Esophagus squamous epithelium (tissue), 5 donors: ENCODE data around the gene CREB3. TPM values are rescaled to one million over a fixed set of nuclear protein-coding genes. Genes with fewer than 3 reads are reported as not detected.

Experiments
- DNase-seq: peaks from one replicate; lab custom pipeline; 2025; lab: John Stamatoyannopoulos, UW
- H3K27ac ChIP-seq, 4 donors: fragments of 200-600 bp; sonication (generic); one replicate each; pipeline ENCODE4 v1.5.1; 2016 to 2019; ENCODE audit warnings: mild to moderate bottlenecking in 1 of 4
- H3K27me3 ChIP-seq, 4 donors: fragments of 200-600 bp; sonication (generic); 1 replicate in 3 of 4; 2 replicates in 1 of 4; pipeline versions ENCODE4 v1.5.1 to v1.6.0; 2017 to 2021; ENCODE audit warnings: antibody characterized with exemption in 1 of 4
- H3K36me3 ChIP-seq, 3 donors: fragments of 200-600 bp; sonication (generic); one replicate each; pipeline ENCODE4 v1.5.1; 2016 to 2019
- H3K4me1 ChIP-seq, 3 donors: fragments of 200-600 bp; sonication (generic); one replicate each; pipeline ENCODE4 v1.5.1; 2017 to 2019
- H3K4me3 ChIP-seq, 4 donors: fragments of 200-600 bp; sonication (generic); 1 replicate in 3 of 4; 2 replicates in 1 of 4; pipeline ENCODE4 v1.5.1; 2016 to 2019; ENCODE audit warnings: mild to moderate bottlenecking in 2 of 4, moderate library complexity in 1 of 4
- H3K9me3 ChIP-seq, 3 donors: fragments of 200-600 bp; sonication (generic); one replicate each; pipeline ENCODE4 v1.5.1; 2016 to 2019
- POLR2A ChIP-seq, 4 donors: fragments of 450-650 bp; IDR thresholded peaks; one replicate each; pipeline ENCODE4 v1.6.1; 2017; ENCODE audit warnings: antibody characterized with exemption in 4 of 4, mild to moderate bottlenecking in 4 of 4, moderate library complexity in 3 of 4
- WGBS, 2 donors: methylation state at CpG; one replicate each; pipeline ENCODE4 v1.1.5; 2018; 5-methylcytosine and 5-hydroxymethylcytosine counted together
- intact Hi-C: fragments of 100-400 bp; cut with DNase I; formaldehyde crosslinking; loops from one replicate; pipeline ENCODE4 v1.15.0; 2022
- small RNA-seq, 4 donors: library from RNA; depleted of rRNA; stranded (forward); fragments of <200 nt; gene quantifications; one replicate each; pipeline ENCODE3, GENCODE V24; 2016
- total RNA-seq, 4 donors: library from RNA; depleted of rRNA; stranded (reverse); fragments of >200 nt; gene quantifications; one replicate each; pipeline ENCODE4 v1.1.0, GENCODE V29; 2016
- TF ChIP-seq, protein P1 (sequence below), 6 experiments: fragments of 450-650 bp in 4 of 6; fragments of 200-600 bp in 2 of 6; sonication (generic) in 2 of 6; IDR thresholded peaks; one replicate each; pipeline ENCODE4 v1.5.1; 2016 to 2019; ENCODE audit warnings: antibody characterized with exemption in 6 of 6, mild to moderate bottlenecking in 4 of 6, moderate library complexity in 4 of 6
- donor health status: DM: yes; HTN: yes; CAD: no.

Gene CREB3
- total RNA-seq, 4 donors from 2014 or later, result 10.5 to 24.2 (median 19.2) TPM

DNA sequence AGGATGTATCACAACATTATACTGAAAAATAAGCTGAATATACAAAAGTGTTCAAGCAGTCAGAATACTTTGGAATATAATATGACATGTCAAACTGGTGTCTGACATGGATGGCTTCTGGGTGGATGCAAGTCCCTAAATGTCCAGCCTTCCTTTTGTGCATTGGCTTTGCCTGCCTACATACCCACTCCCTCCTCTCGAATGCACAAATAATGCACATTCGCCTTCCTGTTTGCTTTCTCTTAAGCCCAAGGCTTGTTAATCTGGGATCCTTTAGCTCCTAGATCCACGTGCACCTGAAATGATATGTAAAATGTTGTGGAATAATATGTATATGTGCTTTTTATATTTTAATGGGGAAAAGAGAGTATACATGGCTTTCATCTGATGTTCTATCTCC is 46.0 kb downstream of the CREB3 start:
- no peak overlapping the region for H3K27ac ChIP-seq
- peaks cover 0 to 27% (median 0%) of the 10 kb centered on the region in 4 donors for H3K27me3 ChIP-seq
- WGBS, 2 donors, result 84% methylated on average over 3 of the region's 3 CpGs
- H3K4me3 ChIP-seq, result no peak overlapping the region
- H3K36me3 ChIP-seq, result no peaks in the 10 kb centered on the region
- no peak for DNase-seq
- no peaks in the 10 kb centered on the region for H3K4me1 ChIP-seq
- H3K9me3 ChIP-seq, result no peaks in the 10 kb centered on the region
- intact Hi-C loops, result no loop called here
- no peak for TF ChIP-seq POLR2A (IDR thresholded peaks at IDR 0.05)
- TF ChIP-seq, protein P1, sequence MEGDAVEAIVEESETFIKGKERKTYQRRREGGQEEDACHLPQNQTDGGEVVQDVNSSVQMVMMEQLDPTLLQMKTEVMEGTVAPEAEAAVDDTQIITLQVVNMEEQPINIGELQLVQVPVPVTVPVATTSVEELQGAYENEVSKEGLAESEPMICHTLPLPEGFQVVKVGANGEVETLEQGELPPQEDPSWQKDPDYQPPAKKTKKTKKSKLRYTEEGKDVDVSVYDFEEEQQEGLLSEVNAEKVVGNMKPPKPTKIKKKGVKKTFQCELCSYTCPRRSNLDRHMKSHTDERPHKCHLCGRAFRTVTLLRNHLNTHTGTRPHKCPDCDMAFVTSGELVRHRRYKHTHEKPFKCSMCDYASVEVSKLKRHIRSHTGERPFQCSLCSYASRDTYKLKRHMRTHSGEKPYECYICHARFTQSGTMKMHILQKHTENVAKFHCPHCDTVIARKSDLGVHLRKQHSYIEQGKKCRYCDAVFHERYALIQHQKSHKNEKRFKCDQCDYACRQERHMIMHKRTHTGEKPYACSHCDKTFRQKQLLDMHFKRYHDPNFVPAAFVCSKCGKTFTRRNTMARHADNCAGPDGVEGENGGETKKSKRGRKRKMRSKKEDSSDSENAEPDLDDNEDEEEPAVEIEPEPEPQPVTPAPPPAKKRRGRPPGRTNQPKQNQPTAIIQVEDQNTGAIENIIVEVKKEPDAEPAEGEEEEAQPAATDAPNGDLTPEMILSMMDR (IDR thresholded peaks at IDR 0.05), result no peak

DNA sequence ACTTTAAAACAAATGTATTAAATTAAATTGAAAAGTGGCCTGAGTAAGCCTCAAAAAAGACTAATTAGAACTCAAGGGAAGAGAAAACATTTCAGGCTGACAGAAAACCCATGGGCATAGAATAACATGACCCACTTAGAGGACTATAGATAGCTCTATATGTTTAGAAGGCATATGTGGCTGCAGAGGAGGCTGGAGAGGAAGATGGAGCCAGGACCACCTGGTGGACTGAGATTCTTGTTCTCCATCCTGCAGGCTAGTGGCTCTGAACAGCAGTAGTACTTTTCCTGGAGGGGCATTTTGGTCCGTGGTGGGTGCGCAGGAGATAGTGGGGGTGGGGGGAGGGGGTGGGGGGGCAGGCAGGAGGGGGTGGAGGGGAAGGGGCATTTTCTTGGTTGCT is 48.6 kb downstream of the CREB3 start:
- no peaks in the 10 kb centered on the region for H3K4me1 ChIP-seq
- TF ChIP-seq, protein P1 (IDR thresholded peaks at IDR 0.05), result no peak
- peaks cover 0 to 36% (median 0%) of the 10 kb centered on the region in 4 donors for H3K27me3 ChIP-seq
- no peak overlapping the region for H3K27ac ChIP-seq
- H3K9me3 ChIP-seq, result no peaks in the 10 kb centered on the region
- H3K4me3 ChIP-seq, result no peak overlapping the region
- no peak for DNase-seq
- WGBS, 2 donors, result 67% methylated on average over 2 of the region's 2 CpGs; no CpG with 5 or more reads in 1 of the 2 donors
- intact Hi-C loops, result no loop called here
- no peaks in the 10 kb centered on the region for H3K36me3 ChIP-seq

DNA sequence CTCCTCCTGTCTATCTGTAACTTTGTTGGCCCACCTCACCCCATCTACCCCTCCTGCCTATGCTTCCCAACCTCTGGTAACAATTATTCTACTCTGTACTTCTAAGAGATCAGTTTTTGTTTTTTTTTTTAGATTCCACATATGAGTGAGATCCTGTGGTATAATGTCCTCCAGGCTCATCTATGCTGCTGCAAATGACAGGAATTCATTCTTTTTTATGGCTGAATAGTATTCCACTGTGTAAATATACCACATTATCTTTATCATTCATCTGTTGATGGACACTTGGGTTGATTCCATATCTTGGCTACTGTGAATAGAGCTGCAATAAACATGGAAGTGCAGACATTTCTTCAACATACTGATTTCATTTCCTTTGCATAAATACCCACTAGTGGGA is 51.0 kb downstream of the CREB3 start:
- no peak for TF ChIP-seq POLR2A (IDR thresholded peaks at IDR 0.05)
- TF ChIP-seq, protein P1 (IDR thresholded peaks at IDR 0.05), result no peak
- H3K9me3 ChIP-seq, result no peaks in the 10 kb centered on the region
- intact Hi-C loops, result no loop called here
- H3K36me3 ChIP-seq, result no peaks in the 10 kb centered on the region
- no peak overlapping the region for H3K4me3 ChIP-seq
- H3K27me3 ChIP-seq, result peaks cover 0 to 35% (median 0%) of the 10 kb centered on the region in 4 donors
- H3K4me1 ChIP-seq, result no peaks in the 10 kb centered on the region
- H3K27ac ChIP-seq, result no peak overlapping the region
- DNase-seq, result no peak

Small RNA genes lying within 50 kb of the gene (small RNA-seq; reads per million reads assigned to genes)
- 0 to 0.07 (median 0) reads per million in 4 donors for gene MIR6853

Other genes with a start within 250 kb of the CREB3 start
- 10 to 100 TPM in 1 of 4 donors, 1 to 10 TPM in 3; 5.1 to 16.0 (median 8.6) TPM for gene RUSC2, start 242.6 kb upstream of the CREB3 start, total RNA-seq
- 10 to 100 TPM; 10.1 to 22.1 (median 14.4) TPM for gene TESK1, start 127.4 kb upstream of the CREB3 start, total RNA-seq
- gene CD72, start 114.3 kb upstream of the CREB3 start, total RNA-seq, result 1 to 10 TPM in 1 of 4 donors, under 1 TPM in 1, not detected in 2; 0.27 to 1.9 TPM
- gene SIT1, start 81.7 kb upstream of the CREB3 start, total RNA-seq, result 1 to 10 TPM in 3 of 4 donors, under 1 TPM in 1; 0.42 to 4.2 (median 1.5) TPM
- gene RMRP, start 74.6 kb upstream of the CREB3 start, total RNA-seq, result 1,000 to 10,000 TPM in 3 of 4 donors, 100 to 1,000 TPM in 1; 759 to 4,621 (median 3,503) TPM
- 10 to 100 TPM in 3 of 4 donors, 1 to 10 TPM in 1; 6.6 to 19.6 (median 14.2) TPM for gene CCDC107, start 74.4 kb upstream of the CREB3 start, total RNA-seq
- gene ARHGEF39, start 67.5 kb upstream of the CREB3 start, total RNA-seq, result 10 to 100 TPM in 1 of 4 donors, 1 to 10 TPM in 3; 1.3 to 17.5 (median 5.1) TPM
- 1 to 10 TPM in 1 of 4 donors, not detected in 3; 2.2 TPM for gene CA9, start 58.7 kb upstream of the CREB3 start, total RNA-seq
- gene TPM2, start 42.7 kb upstream of the CREB3 start, total RNA-seq, result 1,000 to 10,000 TPM in 1 of 4 donors, 100 to 1,000 TPM in 2, 10 to 100 TPM in 1; 80.8 to 1,148 (median 217) TPM
- 100 to 1,000 TPM in 2 of 4 donors, 10 to 100 TPM in 2; 94.7 to 233 (median 112) TPM for gene TLN1, start 471 bp upstream of the CREB3 start, total RNA-seq
- 10 to 100 TPM; 14.1 to 61.8 (median 42.0) TPM for gene GBA2, start 16.6 kb downstream of the CREB3 start, total RNA-seq
- gene RGP1, start 16.6 kb downstream of the CREB3 start, total RNA-seq, result 10 to 100 TPM in 3 of 4 donors, 1 to 10 TPM in 1; 8.0 to 17.5 (median 11.6) TPM
- not detected for gene MSMP, start 21.6 kb downstream of the CREB3 start, total RNA-seq
- 10 to 100 TPM in 1 of 4 donors, 1 to 10 TPM in 1, under 1 TPM in 2; 0.08 to 12.2 (median 1.8) TPM for gene NPR2, start 58.9 kb downstream of the CREB3 start, total RNA-seq
- not detected for gene SPAG8, start 79.6 kb downstream of the CREB3 start, total RNA-seq
- 10 to 100 TPM; 13.2 to 34.9 (median 19.5) TPM for gene HINT2, start 82.4 kb downstream of the CREB3 start, total RNA-seq
- not detected for gene FAM221B, start 96.1 kb downstream of the CREB3 start, total RNA-seq
- 1 to 10 TPM in 2 of 4 donors, under 1 TPM in 2; 0.35 to 4.8 (median 1.4) TPM for gene TMEM8B, start 96.6 kb downstream of the CREB3 start, total RNA-seq
- gene OR13J1, start 137.7 kb downstream of the CREB3 start, total RNA-seq, result not detected
- 1 to 10 TPM in 1 of 4 donors, under 1 TPM in 1, not detected in 2; 0.70 to 4.6 TPM for gene HRCT1, start 173.5 kb downstream of the CREB3 start, total RNA-seq
- gene SPAAR, start 176.8 kb downstream of the CREB3 start, total RNA-seq, result 1 to 10 TPM in 1 of 4 donors, under 1 TPM in 1, not detected in 2; 0.22 to 1.1 TPM
- not detected for gene OR2S2, start 225.5 kb downstream of the CREB3 start, total RNA-seq